NCI-H345 treated with DMSO at 0.1 percent for 48 hours (cell line): ENCODE measurements around the gene KCTD15.

Experiments used
- DNase-seq: peaks from one replicate; lab custom pipeline; 2025; ENCODE audit not compliant: unreplicated experiment; lab: John Stamatoyannopoulos, UW

Gene KCTD15

GRCh38 chr19:33845498-33845897 lies 48.8 kb downstream of the KCTD15 start:
- no peak for DNase-seq

DNA sequence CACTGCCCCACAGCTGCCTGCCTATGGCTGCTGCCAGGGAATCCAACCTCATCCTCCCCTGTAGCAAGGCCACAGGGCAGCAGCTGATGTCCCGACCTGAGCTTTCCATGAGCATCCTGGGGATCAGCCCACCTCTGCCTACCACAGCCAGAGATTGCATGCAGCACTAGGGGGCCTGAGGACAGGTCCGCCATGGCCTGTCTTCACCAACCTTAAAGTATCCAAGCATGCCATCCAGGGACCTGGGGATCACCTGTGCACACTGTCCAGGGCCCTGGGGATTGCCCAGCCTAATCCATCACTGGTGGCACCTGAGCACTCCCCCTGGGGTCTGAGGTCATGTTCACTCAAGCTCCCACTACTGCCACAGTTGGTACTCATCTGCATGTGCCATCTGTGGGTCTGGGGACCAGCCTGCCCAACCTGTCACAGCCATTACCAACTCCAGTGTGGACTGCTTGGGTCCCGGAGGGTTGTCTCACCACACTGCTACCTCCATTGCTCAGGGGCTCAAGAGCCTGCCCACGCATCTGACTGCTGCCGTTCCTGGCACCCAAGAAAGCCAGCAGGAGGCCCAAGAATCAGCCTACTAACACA lies 53.0 kb downstream of the KCTD15 start:
- DNase-seq = no peak

GRCh38 chr19:33859016-33859415 lies 62.3 kb downstream of the KCTD15 start:
- DNase-seq = no peak

DNA sequence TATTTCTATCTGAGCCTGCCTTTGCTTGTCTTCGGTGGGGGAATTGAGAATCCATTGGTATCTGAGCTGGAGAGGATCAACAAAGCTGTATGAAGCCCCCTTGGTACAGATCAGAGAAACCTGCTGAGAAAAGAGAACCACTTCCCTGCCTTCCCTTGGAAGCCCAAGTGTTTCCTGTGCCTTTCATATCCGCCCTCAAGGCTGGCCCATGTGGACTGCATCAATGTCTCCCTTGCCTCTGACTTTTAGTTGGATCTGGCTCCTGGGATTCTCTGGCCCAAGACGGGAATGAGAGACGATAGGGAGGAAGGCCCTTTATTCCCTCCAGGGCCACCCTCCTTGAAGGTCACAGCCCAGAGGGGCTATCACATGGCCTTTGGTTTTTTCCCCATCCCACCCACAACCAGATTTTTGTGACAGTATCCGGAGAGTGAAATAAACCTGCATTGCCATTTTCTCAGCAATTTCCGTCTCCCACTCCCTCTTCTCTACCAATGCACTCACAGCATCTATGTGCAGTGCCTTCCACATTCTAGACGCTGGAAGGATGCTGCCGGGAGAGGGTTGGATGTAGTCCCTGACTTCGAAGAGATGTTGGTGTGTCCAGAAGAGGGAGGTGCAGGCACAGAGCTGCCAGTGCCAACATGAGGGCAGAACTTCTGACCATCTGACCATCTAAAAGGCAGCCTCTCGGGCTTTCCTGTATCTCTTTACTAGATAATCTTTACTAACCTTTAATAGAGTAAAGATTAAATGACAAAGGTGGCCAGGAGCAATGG lies 63.8 kb downstream of the KCTD15 start:
- no peak for DNase-seq

DNA sequence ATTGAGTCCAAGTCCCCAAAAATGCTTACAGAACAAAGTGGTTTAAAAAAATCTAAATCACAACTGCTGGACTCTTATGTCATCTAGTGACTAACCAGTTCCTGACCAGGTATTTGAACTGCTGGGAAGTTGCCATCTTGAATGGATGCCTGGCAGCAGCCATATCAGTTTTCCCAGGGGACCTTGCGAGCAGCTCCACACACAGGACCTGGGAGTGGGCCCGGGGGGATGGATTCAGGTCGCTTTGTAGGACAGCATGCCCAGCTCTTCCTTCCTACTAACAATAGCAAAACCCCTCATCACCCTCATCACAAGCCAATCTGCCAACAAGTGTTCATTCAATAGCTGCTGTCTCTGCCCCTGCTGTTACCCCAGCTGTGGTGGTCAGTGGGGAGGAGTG lies 65.3 kb downstream of the KCTD15 start:
- DNase-seq = no peak

- no peak for DNase-seq
Measured at GRCh38 chr19:33862981-33863380, 66.3 kb downstream of the KCTD15 start.

DNA sequence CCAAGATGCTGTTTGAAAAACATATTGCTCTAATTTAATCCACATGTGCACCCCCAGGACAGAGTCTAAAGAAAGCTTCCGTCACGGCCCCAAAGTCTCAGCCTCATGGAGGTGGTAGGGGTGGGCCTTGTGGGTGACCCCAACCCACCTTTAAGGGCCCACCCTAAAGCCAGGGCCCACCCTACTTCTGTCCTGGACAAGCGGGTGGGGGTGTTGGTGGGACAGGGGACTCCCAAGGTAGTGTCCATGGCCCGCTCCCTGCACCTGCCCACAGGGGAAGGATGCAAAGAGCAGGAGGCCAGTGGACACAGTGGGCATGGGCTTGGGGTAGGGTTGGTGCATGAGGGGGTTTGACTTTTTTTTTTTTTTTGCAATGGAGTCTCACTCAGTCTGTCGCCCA lies 66.8 kb downstream of the KCTD15 start:
- DNase-seq = no peak

- DNase-seq = no peak
Measured at GRCh38 chr19:33864311-33864850, 67.7 kb downstream of the KCTD15 start.

GRCh38 chr19:33865306-33865705 lies 68.6 kb downstream of the KCTD15 start:
- DNase-seq = no peak
